ENCODE measurements around the gene LMO1. TPM values are rescaled to one million over a fixed set of nuclear protein-coding genes. Genes with fewer than 3 reads are reported as not detected.

LMO1 gene
- total and polyA plus RNA-seq, 3 donors from 2014 or later, result 1.3 to 1.5 TPM; not detected in 1

DNA sequence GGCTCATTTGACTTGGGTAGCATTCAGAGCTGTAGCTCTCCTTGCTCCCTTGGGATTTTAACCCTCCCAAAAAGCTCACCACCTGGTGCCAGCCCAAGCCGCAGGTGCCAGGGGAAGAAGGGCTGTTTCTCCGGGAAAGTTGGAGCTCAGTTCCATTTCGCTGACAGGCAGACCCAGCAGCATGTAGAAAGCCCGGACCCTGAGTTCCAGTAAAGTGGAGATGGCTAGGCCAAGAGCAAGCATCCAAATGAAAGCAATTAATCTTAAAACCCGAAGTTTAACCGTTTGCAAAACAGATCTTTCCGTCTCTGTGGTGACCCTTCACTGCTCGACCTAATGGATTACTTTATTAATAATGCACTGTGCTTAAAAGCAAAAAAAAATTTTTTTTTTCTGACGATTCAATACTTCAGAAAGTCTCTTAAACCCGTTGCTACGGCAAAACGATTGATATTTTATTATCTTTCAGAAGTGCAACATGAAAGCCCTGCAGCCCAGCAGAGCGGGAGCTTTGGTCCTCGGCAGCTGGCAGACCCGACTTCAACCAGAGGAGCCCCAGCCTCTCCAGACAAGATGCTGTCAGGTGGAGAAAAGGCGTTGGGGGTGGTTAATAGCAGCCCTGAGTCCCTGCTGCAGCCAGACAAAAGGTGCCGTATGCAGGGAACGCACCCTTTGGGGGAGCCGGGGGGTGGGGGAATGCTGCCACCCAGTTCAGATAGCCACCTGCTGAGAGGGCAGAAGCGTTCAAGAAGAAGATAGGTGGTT lies 3.3 kb downstream of the LMO1 start:
- no peaks in the 10 kb centered on the region for H3K27me3 ChIP-seq
- intact Hi-C loops (cut with DNase I; ENCODE audit: low total_unique reads), result no loop called here
- WGBS, 2 donors, result 90 to 92% methylated on average over 20 of the region's 20 CpGs
- no peak for DNase-seq
- no peaks in the 10 kb centered on the region for H3K36me3 ChIP-seq (ENCODE audit: low read depth, missing control alignments)
- H3K9me3 ChIP-seq, result no peaks in the 10 kb centered on the region
- H3K4me1 ChIP-seq, result no peaks in the 10 kb centered on the region
- H3K4me3 ChIP-seq, result no peak overlapping the region
- no peak for TF ChIP-seq POLR2A (IDR thresholded peaks at IDR 0.05)
- no peak for TF ChIP-seq CTCF (IDR thresholded peaks at IDR 0.05)
- no peak overlapping the region for H3K27ac ChIP-seq

DNA sequence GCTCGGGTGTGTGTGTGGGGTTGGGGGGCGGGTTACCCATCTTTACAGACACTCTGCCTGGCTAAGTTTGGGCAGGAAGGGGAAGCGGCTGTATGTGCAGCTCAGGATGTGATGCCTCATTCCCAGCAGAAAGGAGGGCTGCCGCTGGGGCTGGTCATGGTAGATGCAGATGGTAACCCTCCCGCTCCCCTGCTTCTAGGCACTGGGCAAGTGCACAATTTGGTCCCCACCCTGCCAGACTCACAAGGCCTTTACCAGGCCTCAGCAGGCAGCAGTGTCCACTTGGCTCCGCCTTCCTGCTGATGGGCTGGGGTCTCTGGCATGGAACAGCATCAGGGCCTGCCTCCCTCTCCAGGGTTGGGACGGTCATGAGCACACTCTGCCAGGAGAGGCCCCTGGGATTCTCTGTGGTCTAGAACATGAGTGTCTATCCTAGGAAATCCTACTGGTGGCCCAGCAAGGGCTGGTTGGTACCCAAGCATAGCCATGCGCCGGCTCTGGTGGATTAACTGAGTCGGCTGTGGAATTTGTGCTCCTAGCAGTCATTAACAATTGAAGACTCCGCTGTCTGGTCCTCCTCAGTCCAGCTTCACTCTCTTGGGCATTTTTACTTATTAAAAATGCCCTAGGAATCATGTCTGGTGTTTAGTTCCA lies 4.2 kb downstream of the LMO1 start:
- no peak for DNase-seq
- WGBS, 2 donors, result 65 to 85% methylated on average over 4 to 11 of the region's 11 CpGs
- intact Hi-C loops (cut with DNase I; ENCODE audit: low total_unique reads), result no loop called here

GRCh38 chr11:8258784-8259183 lies 4.9 kb downstream of the LMO1 start:
- Histone ChIP-seq H3K9me3 (no peaks in the 10 kb centered on the region), H3K4me3 (no peak overlapping the region), H3K36me3 (ENCODE audit: low read depth, missing control alignments) (no peaks in the 10 kb centered on the region), H3K27me3 (no peaks in the 10 kb centered on the region), H3K4me1 (no peaks in the 10 kb centered on the region), H3K27ac (no peak overlapping the region)
- no peak for TF ChIP-seq POLR2A (IDR thresholded peaks at IDR 0.05)
- TF ChIP-seq CTCF (IDR thresholded peaks at IDR 0.05), result no peak
- 86 to 90% methylated on average over 9 of the region's 9 CpGs for WGBS, 2 donors
- intact Hi-C loops (cut with DNase I; ENCODE audit: low total_unique reads), result no loop called here
- DNase-seq, result no peak

More for the DNA sequence above, 4.2 kb downstream of the LMO1 start:
- TF ChIP-seq POLR2A (IDR thresholded peaks at IDR 0.05), result no peak
- TF ChIP-seq CTCF (IDR thresholded peaks at IDR 0.05), result no peak
- H3K4me3 ChIP-seq, result no peak overlapping the region
- no peaks in the 10 kb centered on the region for H3K9me3 ChIP-seq
- no peaks in the 10 kb centered on the region for H3K36me3 ChIP-seq (ENCODE audit: low read depth, missing control alignments)
- H3K27me3 ChIP-seq, result no peaks in the 10 kb centered on the region
- no peaks in the 10 kb centered on the region for H3K4me1 ChIP-seq
- H3K27ac ChIP-seq, result no peak overlapping the region

DNA sequence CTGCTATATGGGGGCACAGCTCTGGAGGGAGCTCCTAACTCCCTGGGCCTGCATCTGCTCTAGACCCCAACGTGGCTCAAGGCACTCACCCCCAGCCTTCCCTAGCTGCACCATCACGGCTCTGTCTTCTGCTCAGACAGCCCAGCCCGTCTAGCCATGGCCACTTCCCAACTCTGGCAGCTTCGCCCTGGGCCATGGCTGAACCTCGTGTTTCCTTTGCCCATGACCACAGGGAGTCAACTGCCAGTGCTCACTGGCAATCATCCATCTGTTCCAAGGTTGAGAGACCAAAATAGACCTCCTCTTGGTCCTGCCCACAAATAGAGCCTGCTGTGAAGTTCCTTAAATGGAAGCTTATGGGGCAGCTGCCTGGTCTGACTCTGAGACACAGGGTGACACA lies 5.4 kb downstream of the LMO1 start:
- Histone ChIP-seq H3K27me3 (no peaks in the 10 kb centered on the region), H3K27ac (no peak overlapping the region), H3K36me3 (ENCODE audit: low read depth, missing control alignments) (no peaks in the 10 kb centered on the region), H3K4me1 (no peaks in the 10 kb centered on the region), H3K4me3 (no peak overlapping the region), H3K9me3 (no peaks in the 10 kb centered on the region)
- TF ChIP-seq CTCF (IDR thresholded peaks at IDR 0.05) (no peak), POLR2A (IDR thresholded peaks at IDR 0.05) (no peak)
- DNase-seq, result no peak
- intact Hi-C loops (cut with DNase I; ENCODE audit: low total_unique reads), result no loop called here
- WGBS, 2 donors, result 73 to 74% methylated on average over 5 of the region's 5 CpGs

All from testis (tissue), 3 donors.